Subcutaneous abdominal adipose tissue (tissue), 5 donors: ENCODE measurements around the gene ANKRD55.

Source experiments
- H3K27ac ChIP-seq: one replicate; pipeline ENCODE4 v1.7.0; 2013; ENCODE audit warnings: low read depth, mild to moderate bottlenecking, inconsistent platforms, low read length, moderate library complexity
- H3K27me3 ChIP-seq, 5 donors: one replicate each; pipeline ENCODE4 v1.7.0; 2013; ENCODE audit warnings: low read length in 5 of 5, inconsistent platforms in 1 of 5; ENCODE audit not compliant: control insufficient read depth in 5 of 5, insufficient read depth in 4 of 5
- H3K36me3 ChIP-seq, 5 donors: one replicate each; pipeline ENCODE4 v1.7.0; 2013; ENCODE audit warnings: low read length in 5 of 5; ENCODE audit not compliant: control insufficient read depth in 5 of 5, insufficient read depth in 5 of 5
- H3K4me1 ChIP-seq, 5 donors: one replicate each; pipeline ENCODE4 v1.7.0; 2013; ENCODE audit warnings: low read length in 5 of 5, mild to moderate bottlenecking in 3 of 5, moderate library complexity in 1 of 5; ENCODE audit not compliant: control insufficient read depth in 5 of 5, insufficient read depth in 5 of 5
- H3K4me3 ChIP-seq, 5 donors: one replicate each; pipeline ENCODE4 v1.7.0; 2013; ENCODE audit warnings: low read length in 5 of 5, low read depth in 1 of 5
- H3K9ac ChIP-seq, 5 donors: one replicate each; pipeline ENCODE4 v1.7.0; 2013; ENCODE audit warnings: low read length in 5 of 5, mild to moderate bottlenecking in 4 of 5, moderate library complexity in 3 of 5
- H3K9me3 ChIP-seq, 5 donors: one replicate each; pipeline ENCODE4 v1.7.0; 2013; ENCODE audit warnings: low read length in 5 of 5; ENCODE audit not compliant: control insufficient read depth in 5 of 5
- donor health status: healthy.
- donor health status: healthy.
- donor health status: healthy.
- donor health status: healthy.
- donor health status: healthy.

ANKRD55 gene

GRCh38 chr5:56060276-56061110, 172.6 kb downstream of the ANKRD55 start:
- no peak overlapping the region for H3K27ac ChIP-seq
- H3K9me3 ChIP-seq: no peaks in the 10 kb centered on the region
- peaks cover 3 to 18% (median 12%) of the 10 kb centered on the region in 5 donors for H3K4me1 ChIP-seq
- no peak overlapping the region for H3K4me3 ChIP-seq
- H3K9ac ChIP-seq: no peak overlapping the region
- H3K27me3 ChIP-seq: no peaks in the 10 kb centered on the region
- H3K36me3 ChIP-seq: no peaks in the 10 kb centered on the region

- no peak overlapping the region for H3K9ac ChIP-seq
- H3K27ac ChIP-seq: no peak overlapping the region
- no peaks in the 10 kb centered on the region for H3K9me3 ChIP-seq
- no peaks in the 10 kb centered on the region for H3K36me3 ChIP-seq
- no peak overlapping the region for H3K4me3 ChIP-seq
- no peaks in the 10 kb centered on the region for H3K27me3 ChIP-seq
- H3K4me1 ChIP-seq: peaks cover 3 to 18% (median 12%) of the 10 kb centered on the region in 5 donors
Observed at GRCh38 chr5:56059854-56060253, 173.3 kb downstream of the ANKRD55 start.

GRCh38 chr5:56056875-56057274, 176.3 kb downstream of the ANKRD55 start:
- Histone ChIP-seq H3K36me3 (no peaks in the 10 kb centered on the region), H3K9me3 (peaks cover 0 to 3% (median 0%) of the 10 kb centered on the region in 5 donors), H3K9ac (no peak overlapping the region), H3K27me3 (no peaks in the 10 kb centered on the region), H3K4me1 (peaks cover 3 to 21% (median 12%) of the 10 kb centered on the region in 5 donors), H3K27ac (no peak overlapping the region), H3K4me3 (no peak overlapping the region)

GRCh38 chr5:56055859-56056258, 177.3 kb downstream of the ANKRD55 start:
- H3K9ac ChIP-seq: no peak overlapping the region
- H3K27ac ChIP-seq: no peak overlapping the region
- no peaks in the 10 kb centered on the region for H3K27me3 ChIP-seq
- no peak overlapping the region for H3K4me3 ChIP-seq
- H3K4me1 ChIP-seq: peaks cover 3 to 22% (median 12%) of the 10 kb centered on the region in 5 donors
- peaks cover 0 to 3% (median 0%) of the 10 kb centered on the region in 5 donors for H3K9me3 ChIP-seq
- no peaks in the 10 kb centered on the region for H3K36me3 ChIP-seq

GRCh38 chr5:56055287-56055686, 177.8 kb downstream of the ANKRD55 start:
- Histone ChIP-seq H3K9me3 (peaks cover 0 to 3% (median 0%) of the 10 kb centered on the region in 5 donors), H3K36me3 (no peaks in the 10 kb centered on the region), H3K27me3 (no peaks in the 10 kb centered on the region), H3K9ac (no peak overlapping the region), H3K4me3 (no peak overlapping the region), H3K27ac (no peak overlapping the region), H3K4me1 (peaks cover 3 to 28% (median 14%) of the 10 kb centered on the region in 5 donors)

GRCh38 chr5:56054666-56055065, 178.5 kb downstream of the ANKRD55 start:
- Histone ChIP-seq H3K27ac (no peak overlapping the region), H3K27me3 (no peaks in the 10 kb centered on the region)

GRCh38 chr5:56053363-56053762, 179.8 kb downstream of the ANKRD55 start:
- no peak overlapping the region for H3K9ac ChIP-seq
- H3K4me1 ChIP-seq: peaks cover 2 to 24% (median 15%) of the 10 kb centered on the region in 5 donors
- H3K27me3 ChIP-seq: no peaks in the 10 kb centered on the region
- no peak overlapping the region for H3K27ac ChIP-seq
- no peaks in the 10 kb centered on the region for H3K36me3 ChIP-seq
- no peak overlapping the region for H3K4me3 ChIP-seq
- H3K9me3 ChIP-seq: peaks cover 0 to 3% (median 0%) of the 10 kb centered on the region in 5 donors

More at GRCh38 chr5:56054666-56055065, 178.5 kb downstream of the ANKRD55 start:
- no peak overlapping the region for H3K9ac ChIP-seq
- no peak overlapping the region for H3K4me3 ChIP-seq
- no peaks in the 10 kb centered on the region for H3K36me3 ChIP-seq
- H3K4me1 ChIP-seq: peaks cover 3 to 29% (median 20%) of the 10 kb centered on the region in 5 donors
- H3K9me3 ChIP-seq: peaks cover 0 to 3% (median 0%) of the 10 kb centered on the region in 5 donors

- H3K27ac ChIP-seq: no peak overlapping the region
- H3K4me1 ChIP-seq: peaks cover 0 to 18% (median 11%) of the 10 kb centered on the region in 5 donors
- H3K9ac ChIP-seq: no peak overlapping the region
- H3K27me3 ChIP-seq: no peaks in the 10 kb centered on the region
- peaks cover 0 to 3% (median 0%) of the 10 kb centered on the region in 5 donors for H3K9me3 ChIP-seq
- no peak overlapping the region for H3K4me3 ChIP-seq
- H3K36me3 ChIP-seq: no peaks in the 10 kb centered on the region
Observed at GRCh38 chr5:56052735-56053134, 180.4 kb downstream of the ANKRD55 start.

- Histone ChIP-seq H3K9me3 (peaks cover 0 to 4% (median 0%) of the 10 kb centered on the region in 5 donors), H3K27ac (no peak overlapping the region), H3K27me3 (no peaks in the 10 kb centered on the region), H3K4me1 (peaks cover 0 to 16% (median 11%) of the 10 kb centered on the region in 5 donors), H3K36me3 (no peaks in the 10 kb centered on the region), H3K4me3 (peak overlapping the region in 2 of 5 donors; percentile 2 to 32), H3K9ac (no peak overlapping the region)
Observed at GRCh38 chr5:56050551-56051255, 182.4 kb downstream of the ANKRD55 start.
